ENCODE results near the gene ESR2. TPM values are rescaled to one million over a fixed set of nuclear protein-coding genes. Genes with fewer than 3 reads are reported as not detected.
"Not testable (repeated sequence)": the region's sequence is repeated elsewhere in the genome, so short reads cannot be mapped to it uniquely, and the experiment has no call there.

ESR2 gene
- total RNA-seq, 2 experiments from 2014 or later = 0.31 to 0.43 TPM

- H3K27ac Mint-ChIP-seq = no peak overlapping the region
- no peak for DNase-seq
- ChIA-PET POLR2A (interaction anchor here (0.5 kb wide), 1 partner anchor 343 kb away, joined by 4 read pairs; no protein-coding TSS in a partner anchor), CTCF (interaction anchor here (3.4 kb wide), 1 partner anchor 9 kb away, joined by 14 read pairs; no protein-coding TSS in a partner anchor)
- TF ChIP-seq CTCF (IDR thresholded peaks at IDR 0.05) = no peak
- H3K27me3 Mint-ChIP-seq = no peaks in the 10 kb centered on the region
- H3K36me3 Mint-ChIP-seq (ENCODE audit: low read depth) = peaks cover 22% of the 10 kb centered on the region
- ATAC-seq = no peak
- no peaks in the 10 kb centered on the region for H3K9me3 Mint-ChIP-seq
- no peaks in the 10 kb centered on the region for H3K4me1 Mint-ChIP-seq (ENCODE audit: low read depth)
- intact Hi-C loops (cut with micrococcal nuclease) = no loop called here
- no peak overlapping the region for H3K4me3 Mint-ChIP-seq
Measured at GRCh38 chr14:64215978-64216377, 78.2 kb downstream of the ESR2 start.

- intact Hi-C loops (cut with micrococcal nuclease) = no loop called here
- POLR2A ChIA-PET = no interaction called here
- no peak for ATAC-seq
- no peak for TF ChIP-seq CTCF (IDR thresholded peaks at IDR 0.05)
- Mint-ChIP-seq H3K9me3 (no peaks in the 10 kb centered on the region), H3K27ac (no peak overlapping the region), H3K36me3 (ENCODE audit: low read depth) (peaks cover 22% of the 10 kb centered on the region), H3K4me1 (ENCODE audit: low read depth) (no peaks in the 10 kb centered on the region), H3K27me3 (no peaks in the 10 kb centered on the region), H3K4me3 (no peak overlapping the region)
- CTCF ChIA-PET = interaction anchor here (1.0 kb wide), 1 partner anchor 88 kb away, joined by 5 read pairs; no protein-coding TSS in a partner anchor
- DNase-seq = no peak
Measured at GRCh38 chr14:64215274-64215673, 78.9 kb downstream of the ESR2 start.

GRCh38 chr14:64213853-64214570 is 80.2 kb downstream of the ESR2 start:
- POLR2A ChIA-PET = no interaction called here

GRCh38 chr14:64213086-64213485 is 81.1 kb downstream of the ESR2 start:
- ChIA-PET CTCF (interaction anchor here (1.3 to 2.1 kb wide), 2 partner anchors 11 to 12 kb away, joined by 5 read pairs; no protein-coding TSS in a partner anchor), POLR2A (no interaction called here)
- Mint-ChIP-seq H3K27me3 (no peaks in the 10 kb centered on the region), H3K27ac (no peak overlapping the region), H3K36me3 (ENCODE audit: low read depth) (peaks cover 18% of the 10 kb centered on the region), H3K4me1 (ENCODE audit: low read depth) (no peaks in the 10 kb centered on the region), H3K4me3 (no peak overlapping the region), H3K9me3 (no peaks in the 10 kb centered on the region)
- no peak for TF ChIP-seq CTCF (IDR thresholded peaks at IDR 0.05)
- intact Hi-C loops (cut with micrococcal nuclease) = no loop called here
- no peak for DNase-seq
- no peak for ATAC-seq

More at GRCh38 chr14:64213853-64214570, 80.2 kb downstream of the ESR2 start:
- no peak for TF ChIP-seq CTCF (IDR thresholded peaks at IDR 0.05)
- CTCF ChIA-PET = interaction anchor here (0.6 to 1.3 kb wide), 2 partner anchors 10 to 158 kb away, joined by 3 to 5 read pairs; no protein-coding TSS in a partner anchor
- no peaks in the 10 kb centered on the region for H3K4me1 Mint-ChIP-seq (ENCODE audit: low read depth)
- intact Hi-C loops (cut with micrococcal nuclease) = no loop called here
- H3K36me3 Mint-ChIP-seq (ENCODE audit: low read depth) = peaks cover 22% of the 10 kb centered on the region
- no peak overlapping the region for H3K4me3 Mint-ChIP-seq
- no peaks in the 10 kb centered on the region for H3K9me3 Mint-ChIP-seq
- no peaks in the 10 kb centered on the region for H3K27me3 Mint-ChIP-seq
- DNase-seq = no peak
- no peak for ATAC-seq
- H3K27ac Mint-ChIP-seq = no peak overlapping the region

GRCh38 chr14:64212666-64213065 is 81.5 kb downstream of the ESR2 start:
- intact Hi-C loops (cut with micrococcal nuclease) = no loop called here
- TF ChIP-seq CTCF (IDR thresholded peaks at IDR 0.05) = no peak
- H3K27me3 Mint-ChIP-seq = no peaks in the 10 kb centered on the region
- H3K9me3 Mint-ChIP-seq = no peaks in the 10 kb centered on the region
- CTCF ChIA-PET = interaction anchor here (1.4 to 2.1 kb wide), 2 partner anchors 12 to 82 kb away, joined by 3 to 5 read pairs; partner anchors contain the start of gene ESR2
- no peak overlapping the region for H3K4me3 Mint-ChIP-seq
- DNase-seq (no peak), ATAC-seq (no peak)
- H3K27ac Mint-ChIP-seq = no peak overlapping the region
- peaks cover 16% of the 10 kb centered on the region for H3K36me3 Mint-ChIP-seq (ENCODE audit: low read depth)
- POLR2A ChIA-PET = no interaction called here
- H3K4me1 Mint-ChIP-seq (ENCODE audit: low read depth) = no peaks in the 10 kb centered on the region

- ATAC-seq; H3K36me3 Mint-ChIP-seq (ENCODE audit: low read depth); H3K27me3 Mint-ChIP-seq; DNase-seq; H3K27ac Mint-ChIP-seq; POLR2A ChIA-PET; intact Hi-C loops (cut with micrococcal nuclease); H3K9me3 Mint-ChIP-seq; H3K4me1 Mint-ChIP-seq (ENCODE audit: low read depth); H3K4me3 Mint-ChIP-seq: not testable (repeated sequence)
- CTCF ChIA-PET = interaction anchor here (0.9 to 2.1 kb wide), 2 partner anchors 10 to 93 kb away, joined by 3 to 5 read pairs; no protein-coding TSS in a partner anchor
Measured at GRCh38 chr14:64210912-64211311, 83.3 kb downstream of the ESR2 start.
